Measurements from ENCODE around the gene HES6.

The HES6 gene

DNA sequence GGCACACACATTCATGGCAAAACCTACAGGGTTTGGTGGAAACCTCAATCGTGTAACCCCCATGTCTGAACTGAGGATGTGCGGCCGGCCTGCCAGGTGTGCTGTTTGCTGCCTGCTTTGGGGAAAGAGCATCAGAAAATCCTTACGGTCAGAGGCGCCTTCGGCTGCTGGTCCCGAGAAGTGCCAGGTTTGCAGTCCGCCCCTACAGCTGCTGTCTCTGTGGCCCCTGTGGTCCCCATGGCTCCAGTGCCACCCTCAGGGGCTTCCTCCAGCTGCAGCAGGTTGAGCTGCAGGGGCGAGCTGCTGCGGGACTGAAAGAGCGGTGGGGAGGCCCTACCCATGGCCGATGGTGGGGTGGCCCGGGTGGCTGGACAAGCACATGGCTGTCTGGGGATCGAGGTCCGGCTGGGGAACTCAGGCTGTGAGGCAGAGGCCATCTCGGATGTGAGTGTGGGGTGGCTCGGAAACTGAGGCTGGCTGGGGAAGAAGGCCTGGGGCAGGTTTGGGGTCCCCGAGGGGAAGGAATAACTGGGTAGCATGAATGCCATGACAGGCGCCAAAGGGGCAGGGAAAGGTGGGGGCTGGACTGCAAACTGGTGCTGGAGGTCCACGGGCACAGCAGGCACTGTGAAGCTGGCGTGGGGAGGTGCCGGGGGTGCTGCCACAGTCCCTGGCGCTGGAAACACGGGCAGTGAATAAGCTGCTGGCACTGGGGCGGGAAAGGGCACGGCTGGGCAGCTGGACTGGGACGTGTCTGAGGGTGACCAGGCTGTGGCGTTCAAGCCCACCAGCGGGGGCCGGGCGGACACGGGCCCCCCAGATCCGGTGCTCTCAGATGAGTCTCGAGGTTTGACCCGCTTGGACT lies 13.2 kb upstream of the HES6 start:
- DNase-seq, result no peak

DNA sequence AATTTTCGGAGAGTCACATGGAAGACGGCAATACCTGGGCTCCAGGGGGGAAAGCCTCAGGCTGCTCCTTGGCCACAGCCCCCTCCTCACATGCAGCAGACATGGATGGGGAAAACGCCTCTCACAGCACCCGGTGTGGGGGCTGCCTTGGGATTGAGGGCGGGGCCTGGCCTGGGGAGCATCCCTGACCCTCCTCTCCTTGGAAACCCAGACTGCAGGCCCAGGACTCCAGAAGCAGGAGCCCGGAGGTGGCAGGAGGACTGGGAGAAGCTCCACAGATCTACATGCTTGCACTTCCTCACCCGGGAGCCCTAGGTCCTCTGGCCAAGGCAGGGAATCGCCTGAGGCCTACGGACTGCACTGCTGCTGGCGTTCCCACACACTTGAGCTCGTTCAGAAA lies 12.1 kb upstream of the HES6 start:
- no peak for DNase-seq

GRCh38 chr2:238251331-238251730 lies 11.5 kb upstream of the HES6 start:
- DNase-seq, result no peak

DNA sequence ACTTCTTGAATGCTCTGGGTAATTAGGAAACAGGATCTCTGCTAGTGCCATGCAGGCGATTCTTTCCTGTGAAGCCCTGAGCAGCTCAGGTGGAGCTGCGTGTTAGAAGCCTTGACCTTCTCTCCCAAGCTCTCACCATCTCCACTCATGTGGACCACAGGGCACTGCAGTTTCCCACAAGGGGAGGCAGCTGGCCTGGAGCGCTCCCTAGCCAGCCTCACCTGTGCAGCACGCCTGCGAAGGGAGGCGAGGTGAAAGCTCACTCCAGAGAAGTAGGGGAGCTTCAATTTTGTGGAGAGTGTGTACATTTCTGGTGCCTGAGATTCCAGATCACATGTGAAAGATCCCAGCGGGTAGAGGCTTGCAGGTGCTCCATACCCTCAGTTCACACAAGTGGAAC lies 11.1 kb upstream of the HES6 start:
- DNase-seq, result no peak

GRCh38 chr2:238247841-238248453 lies 8.1 kb upstream of the HES6 start:
- no peak for DNase-seq

- no peak for DNase-seq
Observed at GRCh38 chr2:238247002-238247822, 7.4 kb upstream of the HES6 start.

DNA sequence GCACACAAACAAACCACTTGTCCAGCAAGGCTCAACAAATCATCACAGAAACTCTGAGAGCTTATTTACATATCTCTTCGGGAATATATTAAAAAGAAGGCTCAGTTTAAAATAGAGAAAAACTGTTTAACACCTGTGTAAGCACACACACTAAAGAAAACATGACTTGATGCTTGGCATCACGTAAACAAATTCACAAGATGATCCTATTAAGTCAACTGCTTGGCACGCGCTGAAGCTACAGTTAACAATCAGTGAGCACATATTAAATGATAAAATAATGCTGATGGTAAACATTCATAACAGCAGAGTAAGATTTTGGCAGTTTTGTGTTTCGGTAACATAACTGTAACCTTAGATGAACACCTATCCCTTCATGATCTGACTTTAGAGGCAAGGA lies 4.3 kb upstream of the HES6 start:
- DNase-seq, result no peak

GRCh38 chr2:238243496-238244076 lies 3.7 kb upstream of the HES6 start:
- no peak for DNase-seq

DNA sequence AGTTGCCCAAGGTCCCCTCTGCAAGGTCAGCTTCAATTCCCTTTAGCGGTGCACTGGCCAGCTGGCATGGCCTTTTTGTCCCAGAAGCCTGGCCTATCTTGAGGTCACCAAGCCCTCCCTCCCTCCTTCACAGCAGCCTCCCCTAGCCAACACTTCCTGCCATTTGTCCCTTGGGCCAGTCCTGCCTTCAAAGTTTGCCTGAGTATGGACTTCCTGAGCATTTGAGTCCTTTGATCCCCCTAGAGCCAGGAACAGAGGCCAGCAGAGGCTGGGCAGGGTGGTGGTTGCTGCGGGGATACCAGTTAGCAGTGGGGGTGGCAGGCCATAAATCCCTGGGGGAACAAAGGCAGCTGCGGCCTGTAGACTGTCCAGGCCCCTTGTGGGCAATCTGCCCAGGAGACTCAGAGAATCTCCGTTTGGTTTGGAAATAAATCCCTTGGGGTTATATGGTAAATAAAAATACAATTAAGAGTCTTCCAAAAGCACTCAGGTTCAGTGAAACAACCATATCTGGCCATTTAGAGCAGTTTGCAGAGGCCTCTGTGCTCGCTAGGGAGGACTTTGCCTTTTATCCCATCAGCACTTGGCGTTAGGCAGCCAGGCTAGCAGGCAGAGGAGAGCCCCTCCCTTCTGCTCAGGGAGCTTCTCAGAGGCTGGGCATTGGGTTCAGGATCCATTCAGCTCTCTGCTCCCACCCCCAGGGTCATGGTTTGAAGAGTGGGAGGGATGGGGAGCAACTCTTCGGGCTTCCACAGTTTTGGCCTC lies 3.1 kb upstream of the HES6 start:
- DNase-seq, result no peak

- DNase-seq, result no peak
Observed at GRCh38 chr2:238241970-238242369, 2.1 kb upstream of the HES6 start.

DNA sequence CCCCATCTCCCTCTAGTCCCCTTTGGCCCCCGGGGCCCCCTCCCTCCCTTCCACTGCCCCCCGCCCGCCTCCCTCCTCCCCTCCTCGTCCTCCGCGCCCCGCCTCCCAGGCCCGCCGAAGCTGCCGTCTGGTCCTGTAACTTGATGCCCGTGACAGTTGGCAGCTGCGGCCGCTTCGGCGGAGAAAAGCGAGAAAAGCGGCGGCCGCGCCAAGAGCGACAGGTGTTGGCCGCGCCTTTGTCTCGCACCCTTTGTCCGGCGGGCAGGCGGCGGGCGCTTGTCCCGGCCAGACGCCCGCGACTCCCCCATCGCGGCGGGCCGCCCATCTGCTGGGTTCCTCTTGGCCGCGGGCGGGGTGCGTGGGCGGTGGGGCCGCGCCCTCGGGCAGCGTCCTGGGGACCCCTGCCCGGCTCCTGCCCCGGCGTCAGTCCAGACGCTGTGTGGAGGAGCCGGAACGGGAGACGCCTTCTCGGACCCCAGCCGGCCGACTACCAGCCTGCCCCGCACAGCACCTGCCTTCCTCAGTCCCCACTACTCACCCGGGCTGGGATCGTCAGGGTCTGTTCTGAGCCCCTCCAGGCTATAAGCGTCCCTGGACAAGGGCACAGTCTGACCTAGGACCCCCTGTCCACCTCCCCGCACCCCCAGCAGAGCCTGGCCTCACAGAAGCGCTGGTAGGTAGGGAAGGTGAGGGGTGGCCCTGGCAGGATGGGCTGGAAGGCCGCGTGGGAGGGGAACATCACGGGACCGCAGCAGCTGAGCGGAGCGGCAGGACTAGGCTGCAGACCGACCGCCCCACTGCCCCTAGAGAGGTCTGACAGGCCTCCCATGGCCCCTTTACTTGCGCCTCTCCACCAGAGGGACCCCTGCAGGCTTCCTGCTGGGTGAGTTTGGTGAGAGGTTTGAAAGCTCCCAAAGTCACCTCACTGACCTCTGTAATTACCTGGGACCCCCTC lies 1.2 kb upstream of the HES6 start:
- no peak for DNase-seq

DNA sequence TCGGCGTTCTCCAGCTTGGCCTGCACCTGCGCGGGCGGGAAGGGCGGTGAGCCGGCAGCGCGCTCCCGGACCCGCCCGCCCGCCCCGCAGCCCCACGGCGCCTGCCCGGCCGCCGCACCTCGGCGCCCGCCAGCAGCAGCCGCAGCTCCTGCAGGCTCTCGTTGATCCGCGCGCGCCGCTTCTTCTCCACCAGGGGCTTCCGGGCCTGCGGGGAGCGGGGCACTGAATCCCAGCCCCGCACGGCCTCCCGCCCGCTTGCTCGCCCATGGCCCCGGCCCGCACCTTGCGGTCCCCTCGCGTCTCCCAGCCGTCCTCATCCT lies 335 bp downstream of the HES6 start:
- no peak for DNase-seq

- DNase-seq, result no peak
Observed at GRCh38 chr2:238238766-238239542, 884 bp downstream of the HES6 start.

DNA sequence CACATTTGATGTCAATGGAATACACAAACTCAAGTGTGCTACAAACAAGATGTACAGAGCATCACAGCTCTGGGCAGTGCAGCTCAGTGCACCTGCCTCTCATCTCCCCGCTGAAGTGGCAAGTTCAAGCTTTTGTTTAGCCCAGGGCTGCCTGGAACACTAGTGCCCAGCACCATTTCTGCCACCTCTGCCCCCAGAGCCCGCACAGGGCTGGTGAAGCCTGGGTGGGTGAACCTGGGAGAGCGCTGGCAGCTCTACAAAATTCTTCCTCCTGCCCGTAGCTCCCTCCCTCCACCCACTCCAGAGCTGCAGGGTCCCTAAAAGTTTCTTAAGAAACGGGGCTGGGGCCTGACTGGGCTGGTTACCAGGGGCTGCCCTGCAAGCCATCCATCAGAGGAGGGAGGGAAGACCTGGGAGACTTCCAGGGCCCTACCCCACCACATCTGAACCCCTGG lies 1.5 kb downstream of the HES6 start:
- no peak for DNase-seq

GRCh38 chr2:238237431-238238135 lies 2.3 kb downstream of the HES6 start:
- no peak for DNase-seq

GRCh38 chr2:238236571-238236970 lies 3.3 kb downstream of the HES6 start:
- DNase-seq, result no peak

DNA sequence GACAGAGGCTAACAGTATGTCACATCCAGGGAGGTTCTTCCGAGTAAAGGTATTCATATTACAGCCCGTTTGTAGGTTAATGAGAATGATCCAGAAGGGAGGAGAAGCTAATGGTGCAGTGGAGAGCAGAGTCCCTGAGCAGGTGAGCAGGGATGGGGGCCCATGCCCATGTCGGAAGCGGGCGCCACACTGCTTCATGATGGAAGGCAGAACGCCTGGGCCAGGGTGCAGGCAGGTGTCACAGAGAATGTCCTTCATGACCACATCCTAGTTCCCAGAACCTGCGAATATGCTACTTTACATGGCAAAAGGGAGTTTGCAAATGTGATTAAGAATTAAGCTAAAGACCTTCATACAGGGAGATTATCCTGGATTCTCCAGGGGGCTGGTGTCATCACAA lies 4.0 kb downstream of the HES6 start:
- no peak for DNase-seq

GRCh38 chr2:238235331-238235732 lies 4.5 kb downstream of the HES6 start:
- DNase-seq, result no peak

DNA sequence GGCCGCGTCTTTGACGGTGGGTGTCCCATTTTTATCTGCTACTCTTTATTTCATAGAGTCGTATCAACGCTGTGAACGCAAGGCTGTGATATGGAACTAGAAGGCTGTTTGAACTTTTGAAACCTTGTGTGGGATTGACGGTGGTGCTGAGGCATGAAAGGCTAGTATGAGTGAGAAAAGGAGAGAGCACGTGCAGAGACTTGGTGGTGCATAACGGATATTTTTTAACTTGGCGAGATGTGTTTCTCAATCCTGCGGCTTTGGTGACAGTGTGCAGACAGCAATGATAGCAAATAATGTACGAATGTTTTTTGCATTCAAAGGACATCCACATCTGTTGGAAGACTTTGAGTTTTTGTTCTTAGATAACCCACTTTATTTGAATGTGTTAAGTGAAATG lies 6.2 kb downstream of the HES6 start:
- no peak for DNase-seq

- no peak for DNase-seq
Observed at GRCh38 chr2:238231809-238232208, 8.0 kb downstream of the HES6 start.
